IMR-90 (cell line): ENCODE results near the gene SYNPO2. TPM values are rescaled to one million over a fixed set of nuclear protein-coding genes. Genes with fewer than 3 reads are reported as not detected.

Source experiments
- CEBPB ChIP-seq: IDR thresholded peaks from 2 replicates; pipeline ENCODE4 v1.6.1; 2012; ENCODE audit warnings: low read depth, low read length, improper control_type of control experiment
- CHD1 ChIP-seq: IDR thresholded peaks from 2 replicates; pipeline ENCODE4 v1.6.1; 2012; ENCODE audit warnings: low read depth, low read length, improper control_type of control experiment
- MAFK ChIP-seq: IDR thresholded peaks from 2 replicates; pipeline ENCODE4 v1.6.1; 2012; ENCODE audit warnings: low read depth, low read length, improper control_type of control experiment
- MAZ ChIP-seq: IDR thresholded peaks from 2 replicates; pipeline ENCODE4 v1.6.1; 2012; ENCODE audit warnings: low read depth, mild to moderate bottlenecking, low read length, improper control_type of control experiment, moderate library complexity, borderline replicate concordance
- NFE2L2 ChIP-seq: fragments of 150-350 bp; IDR thresholded peaks from 2 replicates; pipeline ENCODE4 v1.6.1; 2016; ENCODE audit warnings: low read depth, mild to moderate bottlenecking, low read length
- RAD21 ChIP-seq: IDR thresholded peaks from 2 replicates; pipeline ENCODE4 v1.6.1; 2012; ENCODE audit warnings: low read length, improper control_type of control experiment
- SMC3 ChIP-seq: fragments of 150-350 bp; IDR thresholded peaks from 2 replicates; pipeline ENCODE4 v1.6.1; 2016; ENCODE audit warnings: low read depth, mild to moderate bottlenecking, antibody characterized with exemption, low read length, moderate library complexity
- polyA plus RNA-seq, 3 experiments: library from polyadenylated mRNA; depleted of rRNA; stranded (reverse); fragments of >200 nt; gene quantifications; 2 replicates each; pipeline ENCODE4 v1.2.3, GENCODE V29; 2012; ENCODE audit warnings: low replicate concordance in 1 of 3
- total RNA-seq: library from RNA; depleted of rRNA; stranded (reverse); fragments of >200 nt; gene quantifications from 2 replicates; pipeline ENCODE4 v1.2.3, GENCODE V29; 2012

Gene SYNPO2
- total and polyA plus RNA-seq, 2 of the 4 experiments (the other 2 are of a cell fraction), result 0.99 to 1.8 TPM

GRCh38 chr4:119034276-119035008 lies 145.8 kb downstream of the SYNPO2 start (continued):
- TF ChIP-seq CHD1, result no peak
- TF ChIP-seq MAFK, result no peak
- TF ChIP-seq NFE2L2, result no peak
- no peak for TF ChIP-seq SMC3
- TF ChIP-seq CEBPB, result no peak
- TF ChIP-seq MAZ, result no peak
- TF ChIP-seq RAD21, result no peak
